Midbrain (tissue), 1 donor: Measurements from ENCODE around the gene OR5AP2.
"Not testable (repeated sequence)": the region's sequence is repeated elsewhere in the genome, so short reads cannot be mapped to it uniquely, and the experiment has no call there.

Source experiments
- DNase-seq: peaks from one replicate; lab custom pipeline; 2025; lab: John Stamatoyannopoulos, UW

Gene OR5AP2

DNA sequence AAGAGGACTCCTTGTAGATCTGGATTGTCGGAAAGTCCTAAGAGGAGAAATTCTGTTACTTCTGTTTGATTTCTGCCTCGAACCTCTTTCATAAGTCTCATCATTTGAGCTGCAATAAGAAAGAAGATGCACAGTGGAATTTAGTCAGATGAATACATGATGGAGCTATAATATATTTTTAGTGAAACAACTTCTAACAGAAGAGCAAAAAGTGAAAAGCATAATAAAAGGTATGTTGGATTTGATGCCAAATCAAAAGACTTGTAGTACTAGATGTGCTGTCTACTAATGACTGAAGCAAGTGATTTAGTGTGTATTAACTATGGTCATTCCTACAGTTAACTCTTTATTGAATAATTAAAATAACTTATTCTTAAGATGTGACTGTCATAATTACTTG, at the start of gene OR5AP2:
Gene OR5AP2 (minus strand): TSS at position 101 of the 400 bp plus-strand sequence. CDS start 0 bp downstream, at position 101.
- no peak for DNase-seq

DNA sequence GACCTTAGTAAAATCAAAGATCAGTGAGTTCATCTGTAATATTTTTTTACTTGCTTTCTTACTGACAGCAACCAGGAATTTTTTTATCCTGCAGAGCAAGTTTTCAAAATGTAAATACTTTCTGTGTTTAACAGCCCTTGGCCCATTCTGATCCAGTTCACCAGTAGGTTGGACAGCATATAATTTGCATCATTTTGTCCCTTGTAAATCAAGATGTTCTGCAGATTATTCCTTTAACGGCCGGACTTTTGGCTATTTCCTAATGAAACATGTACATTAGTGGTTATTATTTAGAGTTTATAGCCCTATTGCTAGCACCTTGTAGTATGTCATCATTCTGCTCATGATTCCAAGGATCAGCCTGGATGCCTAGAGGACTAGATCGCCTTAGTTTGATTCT, 48.9 kb upstream of the OR5AP2 start:
- not testable (repeated sequence) for DNase-seq

DNA sequence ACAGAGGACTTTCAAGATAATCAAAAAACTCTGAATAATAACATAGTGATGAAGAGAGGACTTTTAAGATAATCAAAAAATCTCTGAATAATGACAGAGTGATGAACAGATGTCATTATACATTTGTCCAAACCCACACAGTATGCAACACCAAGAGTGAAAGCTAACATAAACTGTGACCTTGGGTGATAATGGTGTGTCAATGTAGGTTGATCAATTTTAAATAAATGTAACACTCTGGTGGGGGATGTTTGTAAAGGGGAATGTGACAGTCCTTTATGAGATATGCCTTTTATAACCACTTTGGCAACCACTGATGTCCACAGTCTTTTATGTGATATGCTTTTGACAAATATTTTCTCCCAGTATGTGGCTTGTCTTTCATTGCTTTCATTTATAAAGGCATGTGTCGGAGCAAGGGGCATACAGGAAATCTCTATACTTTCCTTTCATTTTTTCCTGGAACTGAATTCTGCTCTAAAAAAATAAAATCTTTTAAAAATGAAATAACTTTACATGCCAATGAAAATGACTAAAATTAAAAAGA, 46.4 kb upstream of the OR5AP2 start:
- no peak for DNase-seq

DNA sequence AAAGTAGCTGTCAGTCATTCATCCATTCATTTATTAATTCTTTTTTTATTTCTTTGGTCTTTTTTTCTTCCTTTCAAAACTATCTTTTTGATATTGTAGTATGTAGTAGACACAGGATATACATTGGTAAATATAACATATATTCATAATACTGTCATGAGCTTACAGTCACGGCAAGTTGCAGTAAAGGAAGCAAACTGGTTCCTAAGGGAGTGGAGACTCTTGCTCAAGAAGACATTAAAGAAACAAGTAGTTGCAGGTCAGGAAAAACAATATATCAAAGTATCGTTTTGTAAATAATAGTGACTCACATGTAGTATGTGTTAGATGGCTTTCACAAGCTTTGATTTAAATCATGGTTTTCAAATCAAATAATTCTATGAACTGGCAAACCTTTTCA, 28.7 kb upstream of the OR5AP2 start:
- no peak for DNase-seq

DNA sequence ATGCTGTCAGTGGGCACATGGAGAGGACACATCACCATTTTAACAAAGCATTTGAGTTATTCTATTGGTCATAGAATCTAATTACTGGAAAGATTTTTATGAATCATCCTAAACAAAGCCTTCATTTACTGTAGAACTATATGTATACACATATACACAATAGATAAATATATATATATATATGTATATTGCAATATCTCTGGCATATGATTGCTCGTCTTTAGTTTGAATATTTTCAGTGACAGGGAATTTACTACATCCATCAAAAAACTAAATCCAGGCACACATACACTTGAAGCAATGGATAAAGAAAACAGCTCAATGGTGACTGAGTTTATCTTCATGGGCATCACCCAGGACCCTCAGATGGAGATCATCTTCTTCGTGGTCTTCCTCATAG, 21.1 kb upstream of the OR5AP2 start, which contains the start of gene OR5AR1:
Gene OR5AR1 (plus strand): TSS at position 301 of the 400 bp plus-strand sequence. CDS start 0 bp downstream, at position 301.
- no peak for DNase-seq

DNA sequence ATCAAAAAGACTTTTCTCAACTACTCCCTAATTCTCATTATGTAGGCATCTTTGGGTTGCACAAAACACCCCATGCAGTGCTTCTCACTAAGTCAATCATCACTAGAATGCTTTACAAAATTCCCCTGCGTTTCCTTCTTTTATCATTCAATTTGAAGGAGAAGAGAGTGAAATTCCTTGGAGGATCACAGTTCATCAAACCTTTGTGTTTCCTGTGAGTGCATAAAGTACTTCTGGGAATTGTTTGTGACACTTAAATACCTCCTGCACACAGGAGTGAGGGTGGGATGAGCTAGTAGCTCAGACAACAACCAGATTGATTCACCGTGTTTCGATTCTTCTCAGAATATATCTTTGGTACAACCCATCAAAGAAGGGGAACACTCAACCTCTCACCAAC, 17.5 kb upstream of the OR5AP2 start:
- DNase-seq, result no peak

DNA sequence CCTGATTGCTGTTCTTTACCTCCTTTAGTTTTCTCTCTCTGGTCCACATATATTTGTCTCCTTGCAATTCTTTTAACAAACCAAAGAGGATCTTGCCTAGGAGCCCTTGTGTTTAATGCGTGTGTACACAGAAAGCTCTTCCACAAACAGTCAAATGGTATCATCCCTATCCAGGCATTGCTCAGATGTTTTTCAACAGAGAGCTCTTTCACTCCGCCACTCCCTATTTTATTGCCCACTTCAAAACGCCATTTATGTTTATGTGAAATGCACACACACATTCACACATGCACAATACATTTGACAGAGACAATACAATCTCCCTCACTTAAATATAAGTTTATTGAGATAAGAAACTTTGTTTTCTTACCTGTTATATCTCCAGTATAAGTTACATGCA, 4.7 kb downstream of the OR5AP2 start:
- no peak for DNase-seq

- DNase-seq, result no peak
These were observed 5.4 kb downstream of the OR5AP2 start for GRCh38 chr11:56636861-56637260.

DNA sequence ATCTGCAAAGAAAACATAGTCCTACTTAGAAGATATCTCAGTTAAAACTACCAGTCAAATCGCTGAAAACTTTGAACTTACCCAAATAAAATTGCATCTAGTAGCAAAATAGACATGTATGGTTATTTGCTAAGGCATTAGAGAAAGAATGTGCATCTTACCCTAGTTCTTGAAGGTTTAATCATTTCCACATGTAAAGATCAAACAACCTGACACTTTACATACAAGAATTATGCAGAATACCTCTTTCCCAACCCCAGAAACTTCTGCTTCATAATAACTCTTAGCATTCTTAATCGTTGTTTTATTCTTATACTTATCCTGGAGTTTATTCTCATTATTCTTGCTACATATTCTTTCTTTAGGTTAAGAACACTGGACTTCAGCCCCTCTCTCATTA, 9.9 kb downstream of the OR5AP2 start:
- no peak for DNase-seq

- DNase-seq, result no peak
These were observed 16.3 kb downstream of the OR5AP2 start for GRCh38 chr11:56625946-56626345.

DNA sequence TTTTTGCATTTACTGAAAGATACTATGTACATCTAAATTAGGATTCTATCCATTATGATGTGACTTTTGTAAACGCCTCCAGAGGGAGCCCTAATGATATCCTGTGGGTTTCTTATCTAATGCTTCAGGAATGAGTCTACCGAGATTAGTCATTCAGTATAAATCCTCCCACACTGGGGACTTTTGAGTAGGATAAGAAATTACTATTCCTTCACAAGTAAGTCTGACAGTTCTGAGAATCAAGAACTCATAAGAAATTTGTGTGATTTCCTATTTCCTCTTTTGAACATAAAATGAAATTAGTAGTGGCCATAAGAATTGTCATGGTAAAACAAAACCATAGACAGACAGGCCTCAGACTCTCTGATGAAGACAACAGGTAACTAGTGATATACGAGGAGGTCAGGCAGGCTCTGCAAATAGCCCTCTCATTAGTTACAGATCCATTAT, 17.6 kb downstream of the OR5AP2 start:
- DNase-seq, result peak; percentile 13

DNA sequence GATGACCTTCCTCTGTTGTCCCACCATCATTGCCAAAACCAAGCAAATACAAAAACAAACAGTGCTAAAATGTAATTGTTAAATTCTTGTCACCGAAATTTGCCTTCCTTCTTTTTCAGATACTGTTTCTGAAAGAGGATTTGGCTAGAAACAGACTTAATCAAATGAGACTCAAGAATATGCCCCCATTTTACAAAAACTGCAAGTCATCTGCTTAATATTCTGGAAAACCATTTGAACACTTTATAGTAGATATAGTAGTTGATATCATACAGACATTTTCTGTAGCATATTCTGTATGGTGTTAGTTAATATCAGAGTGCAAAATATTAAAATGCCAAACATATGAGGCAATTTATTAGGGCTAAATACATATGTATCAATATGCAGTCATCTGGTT, 31.1 kb downstream of the OR5AP2 start:
- DNase-seq, result no peak

GRCh38 chr11:56592088-56592717, 50.0 kb downstream of the OR5AP2 start:
- DNase-seq, result not testable (repeated sequence)
